Activated CD4-positive, alpha-beta T cell treated with anti-CD3 and anti-CD28 coated beads for 48 hours (primary cell): ENCODE data around the gene CRYBA1.
"Not testable (repeated sequence)": the region's sequence is repeated elsewhere in the genome, so short reads cannot be mapped to it uniquely, and the experiment has no call there.

Experiments
- DNase-seq: peaks from one replicate; pipeline ENCODE4 v3.0.0-alpha.2; 2020

Gene CRYBA1

GRCh38 chr17:29238133-29238850 is 8.4 kb upstream of the CRYBA1 start:
- no peak for DNase-seq

GRCh38 chr17:29240477-29240876 is 6.2 kb upstream of the CRYBA1 start:
- DNase-seq = no peak

- peak; percentile 49 for DNase-seq
Observed at GRCh38 chr17:29240968-29241963, 5.4 kb upstream of the CRYBA1 start.

GRCh38 chr17:29242051-29242450 is 4.6 kb upstream of the CRYBA1 start:
- no peak for DNase-seq

- DNase-seq = no peak
Observed at GRCh38 chr17:29242790-29243189, 3.9 kb upstream of the CRYBA1 start.

GRCh38 chr17:29243792-29244191 is 2.9 kb upstream of the CRYBA1 start:
- peak; percentile 16 for DNase-seq

- DNase-seq = no peak
Observed at GRCh38 chr17:29245401-29245800, 1.3 kb upstream of the CRYBA1 start.

- DNase-seq = no peak
Observed at GRCh38 chr17:29247219-29247618, 560 bp downstream of the CRYBA1 start.

- no peak for DNase-seq
Observed at GRCh38 chr17:29248845-29249244, 2.2 kb downstream of the CRYBA1 start.

- no peak for DNase-seq
Observed at GRCh38 chr17:29250666-29251065, 4.0 kb downstream of the CRYBA1 start.

GRCh38 chr17:29251184-29251583 is 4.5 kb downstream of the CRYBA1 start:
- DNase-seq = no peak

- no peak for DNase-seq
Observed at GRCh38 chr17:29252101-29252791, 5.6 kb downstream of the CRYBA1 start.

GRCh38 chr17:29253037-29253436 is 6.4 kb downstream of the CRYBA1 start:
- no peak for DNase-seq

- DNase-seq = no peak
Observed at GRCh38 chr17:29255926-29256522, 9.4 kb downstream of the CRYBA1 start.

- no peak for DNase-seq
Observed at GRCh38 chr17:29256735-29257466, 10.2 kb downstream of the CRYBA1 start.

GRCh38 chr17:29257756-29258155 is 11.1 kb downstream of the CRYBA1 start:
- no peak for DNase-seq

GRCh38 chr17:29263916-29264315 is 17.3 kb downstream of the CRYBA1 start:
- no peak for DNase-seq

GRCh38 chr17:29271980-29272379 is 25.3 kb downstream of the CRYBA1 start:
- not testable (repeated sequence) for DNase-seq

GRCh38 chr17:29273924-29274323 is 27.3 kb downstream of the CRYBA1 start:
- no peak for DNase-seq

- DNase-seq = no peak
Observed at GRCh38 chr17:29278692-29279091, 32.0 kb downstream of the CRYBA1 start.

GRCh38 chr17:29279397-29280070 is 32.9 kb downstream of the CRYBA1 start:
- no peak for DNase-seq

- no peak for DNase-seq
Observed at GRCh38 chr17:29283496-29283895, 36.8 kb downstream of the CRYBA1 start.
